Measurements from ENCODE around the gene MGAT5. TPM values are rescaled to one million over a fixed set of nuclear protein-coding genes. Genes with fewer than 3 reads are reported as not detected.

Gene MGAT5
- total RNA-seq, 1 donor from 2014 or later, result 58.8 TPM

GRCh38 chr2:134305109-134305491 lies 51.2 kb downstream of the MGAT5 start:
- TF ChIP-seq, protein P1, sequence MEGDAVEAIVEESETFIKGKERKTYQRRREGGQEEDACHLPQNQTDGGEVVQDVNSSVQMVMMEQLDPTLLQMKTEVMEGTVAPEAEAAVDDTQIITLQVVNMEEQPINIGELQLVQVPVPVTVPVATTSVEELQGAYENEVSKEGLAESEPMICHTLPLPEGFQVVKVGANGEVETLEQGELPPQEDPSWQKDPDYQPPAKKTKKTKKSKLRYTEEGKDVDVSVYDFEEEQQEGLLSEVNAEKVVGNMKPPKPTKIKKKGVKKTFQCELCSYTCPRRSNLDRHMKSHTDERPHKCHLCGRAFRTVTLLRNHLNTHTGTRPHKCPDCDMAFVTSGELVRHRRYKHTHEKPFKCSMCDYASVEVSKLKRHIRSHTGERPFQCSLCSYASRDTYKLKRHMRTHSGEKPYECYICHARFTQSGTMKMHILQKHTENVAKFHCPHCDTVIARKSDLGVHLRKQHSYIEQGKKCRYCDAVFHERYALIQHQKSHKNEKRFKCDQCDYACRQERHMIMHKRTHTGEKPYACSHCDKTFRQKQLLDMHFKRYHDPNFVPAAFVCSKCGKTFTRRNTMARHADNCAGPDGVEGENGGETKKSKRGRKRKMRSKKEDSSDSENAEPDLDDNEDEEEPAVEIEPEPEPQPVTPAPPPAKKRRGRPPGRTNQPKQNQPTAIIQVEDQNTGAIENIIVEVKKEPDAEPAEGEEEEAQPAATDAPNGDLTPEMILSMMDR (IDR thresholded peaks at IDR 0.05; ENCODE audit: partially characterized antibody, unreplicated experiment), result no peak
- Mint-ChIP-seq H3K4me1 (ENCODE audit: low read depth, unreplicated experiment) (no peaks in the 10 kb centered on the region), H3K9me3 (ENCODE audit: unreplicated experiment) (no peaks in the 10 kb centered on the region), H3K27me3 (ENCODE audit: unreplicated experiment) (no peaks in the 10 kb centered on the region), H3K27ac (ENCODE audit: unreplicated experiment) (no peak overlapping the region), H3K4me3 (ENCODE audit: unreplicated experiment) (no peak overlapping the region), H3K36me3 (ENCODE audit: unreplicated experiment) (no peaks in the 10 kb centered on the region)
- DNase-seq, result no peak

- Mint-ChIP-seq H3K27me3 (ENCODE audit: unreplicated experiment) (peaks cover 1% of the 10 kb centered on the region), H3K9me3 (ENCODE audit: unreplicated experiment) (no peaks in the 10 kb centered on the region), H3K27ac (ENCODE audit: unreplicated experiment) (no peak overlapping the region), H3K36me3 (ENCODE audit: unreplicated experiment) (no peaks in the 10 kb centered on the region), H3K4me3 (ENCODE audit: unreplicated experiment) (no peak overlapping the region), H3K4me1 (ENCODE audit: low read depth, unreplicated experiment) (no peaks in the 10 kb centered on the region)
- TF ChIP-seq, protein P1 (IDR thresholded peaks at IDR 0.05; ENCODE audit: partially characterized antibody, unreplicated experiment), result no peak
- DNase-seq, result no peak
Observed at GRCh38 chr2:134306521-134306920, 52.6 kb downstream of the MGAT5 start.

GRCh38 chr2:134307334-134307733 lies 53.5 kb downstream of the MGAT5 start:
- Mint-ChIP-seq H3K27me3 (ENCODE audit: unreplicated experiment) (peaks cover 1% of the 10 kb centered on the region), H3K4me3 (ENCODE audit: unreplicated experiment) (no peak overlapping the region), H3K9me3 (ENCODE audit: unreplicated experiment) (no peaks in the 10 kb centered on the region), H3K36me3 (ENCODE audit: unreplicated experiment) (no peaks in the 10 kb centered on the region), H3K27ac (ENCODE audit: unreplicated experiment) (no peak overlapping the region), H3K4me1 (ENCODE audit: low read depth, unreplicated experiment) (no peaks in the 10 kb centered on the region)
- TF ChIP-seq, protein P1 (IDR thresholded peaks at IDR 0.05; ENCODE audit: partially characterized antibody, unreplicated experiment), result no peak
- DNase-seq, result no peak

- Mint-ChIP-seq H3K9me3 (ENCODE audit: unreplicated experiment) (no peaks in the 10 kb centered on the region), H3K36me3 (ENCODE audit: unreplicated experiment) (no peaks in the 10 kb centered on the region), H3K4me1 (ENCODE audit: low read depth, unreplicated experiment) (no peaks in the 10 kb centered on the region), H3K4me3 (ENCODE audit: unreplicated experiment) (no peak overlapping the region), H3K27ac (ENCODE audit: unreplicated experiment) (no peak overlapping the region), H3K27me3 (ENCODE audit: unreplicated experiment) (peaks cover 1% of the 10 kb centered on the region)
- no peak for DNase-seq
- TF ChIP-seq, protein P1 (IDR thresholded peaks at IDR 0.05; ENCODE audit: partially characterized antibody, unreplicated experiment), result no peak
Observed at GRCh38 chr2:134308474-134309385, 54.9 kb downstream of the MGAT5 start.

All from glutamatergic neuron (in vitro differentiated cells).